SKM-1 treated with dmso at 0.1 percent for 144 hours (cell line): ENCODE measurements around the gene GEMIN8.

ENCODE experiments used
- DNase-seq: peaks from one replicate; lab custom pipeline; 2025; ENCODE audit not compliant: unreplicated experiment; lab: John Stamatoyannopoulos, UW

Gene GEMIN8

DNA sequence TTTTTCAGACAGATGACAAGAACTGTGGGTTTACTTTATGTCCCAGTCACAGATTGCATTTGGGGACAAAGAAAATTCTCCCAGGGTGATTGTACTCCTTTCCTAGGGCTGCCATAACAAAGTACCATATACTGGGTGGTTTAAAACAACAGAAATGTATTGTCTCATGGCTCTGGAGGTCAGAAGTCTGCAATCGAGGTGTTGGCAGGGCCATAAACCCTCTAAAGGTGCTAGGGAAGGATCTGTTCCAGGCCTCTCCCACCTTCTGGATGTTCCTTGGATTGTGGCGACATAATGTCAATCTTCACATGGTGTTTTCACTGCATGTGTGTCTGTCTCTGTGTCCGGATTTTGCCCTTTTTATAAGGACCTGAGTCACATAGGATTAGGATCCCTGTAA is 12.3 kb downstream of the GEMIN8 start:
- DNase-seq = no peak

DNA sequence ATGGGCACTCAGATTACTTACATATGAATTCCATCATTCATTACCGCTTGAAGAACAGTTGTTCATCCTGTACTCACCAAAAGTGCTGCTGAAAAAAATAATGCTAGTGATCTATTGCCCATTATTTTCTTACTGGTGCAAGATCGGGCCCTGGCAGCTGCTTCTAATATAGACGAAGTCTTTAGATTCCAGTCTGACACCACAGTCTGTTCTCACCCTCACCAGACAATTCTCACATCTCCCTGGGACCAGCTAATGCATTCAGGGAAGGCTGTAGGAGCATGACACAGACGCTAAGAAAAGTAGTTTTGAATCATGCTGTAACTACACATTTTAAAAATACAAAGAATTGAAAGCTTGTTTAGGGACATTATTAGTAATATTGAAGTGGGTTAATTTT is 13.8 kb downstream of the GEMIN8 start:
- no peak for DNase-seq

DNA sequence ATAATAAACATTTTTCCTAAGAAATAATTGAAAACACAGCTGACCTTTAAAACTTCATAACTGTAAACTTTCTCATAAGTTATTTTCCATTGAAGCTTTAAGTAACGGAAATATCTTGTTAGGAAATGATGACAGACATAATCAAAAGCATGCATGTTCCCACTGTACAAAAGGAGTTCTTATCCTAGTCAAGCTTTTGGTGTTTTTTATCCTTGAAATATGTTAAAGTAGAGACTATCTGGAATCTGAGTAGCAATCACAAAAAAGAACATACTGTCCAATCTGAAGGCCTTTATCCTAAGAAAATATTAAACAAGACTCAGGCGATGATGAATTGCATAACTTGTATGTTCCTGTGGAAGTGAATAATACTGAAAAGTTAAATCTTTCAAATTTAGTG is 14.4 kb downstream of the GEMIN8 start:
- DNase-seq = no peak

DNA sequence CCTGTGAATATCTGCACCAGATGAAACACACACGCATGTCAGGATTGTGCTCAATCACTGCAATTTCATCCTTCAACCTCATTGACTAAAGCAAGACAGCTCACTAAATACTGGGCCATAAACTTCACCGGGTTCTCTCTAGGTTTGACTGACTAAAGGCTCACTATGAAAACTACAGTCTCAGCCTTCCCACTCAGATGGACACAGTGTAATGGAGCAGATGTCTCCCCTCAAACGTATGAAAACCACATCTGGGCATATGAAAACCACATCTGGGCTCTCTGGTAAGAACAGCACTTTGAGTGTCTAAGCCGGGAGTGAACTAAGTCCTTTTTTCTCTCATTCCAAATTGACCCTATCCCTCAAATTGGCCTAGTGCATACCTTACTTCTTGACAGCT is 15.2 kb downstream of the GEMIN8 start:
- DNase-seq = no peak

DNA sequence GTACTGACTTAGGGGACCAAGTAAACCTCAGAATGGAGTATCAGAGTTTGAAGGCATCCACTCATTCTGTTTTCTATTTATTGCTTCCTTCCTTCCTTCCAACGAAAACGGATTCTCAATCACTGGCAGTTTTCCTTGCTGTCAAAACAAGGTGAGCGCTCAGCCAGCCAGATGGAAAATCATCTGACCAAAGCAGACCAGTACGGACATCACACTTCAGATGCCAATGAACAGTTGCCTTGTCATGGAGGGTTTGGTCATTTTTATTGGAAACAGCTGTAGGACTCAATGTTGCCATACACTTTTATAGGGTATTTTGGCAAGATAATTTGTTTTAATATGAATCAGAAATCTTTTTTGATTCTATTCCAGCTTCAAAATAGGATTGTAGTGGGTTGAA is 16.6 kb downstream of the GEMIN8 start:
- DNase-seq = no peak

DNA sequence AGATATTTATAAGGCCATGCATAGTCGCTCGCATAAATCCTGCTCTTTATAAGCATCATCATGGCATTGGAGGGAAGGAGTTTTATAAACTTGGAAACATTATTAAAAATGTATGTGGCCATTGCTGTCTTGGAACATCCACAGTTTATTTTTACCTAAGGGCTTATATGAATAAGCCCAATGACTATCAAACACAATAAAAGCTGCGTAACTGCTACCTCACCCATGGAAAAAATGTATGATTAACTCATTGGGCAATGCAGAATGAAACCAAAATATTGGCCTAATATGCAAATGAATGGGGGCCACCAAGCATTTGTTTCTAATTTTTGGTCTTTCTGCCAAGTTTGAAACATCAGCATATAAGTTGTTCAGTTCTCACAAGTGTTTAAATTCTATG is 19.1 kb downstream of the GEMIN8 start:
- DNase-seq = no peak

DNA sequence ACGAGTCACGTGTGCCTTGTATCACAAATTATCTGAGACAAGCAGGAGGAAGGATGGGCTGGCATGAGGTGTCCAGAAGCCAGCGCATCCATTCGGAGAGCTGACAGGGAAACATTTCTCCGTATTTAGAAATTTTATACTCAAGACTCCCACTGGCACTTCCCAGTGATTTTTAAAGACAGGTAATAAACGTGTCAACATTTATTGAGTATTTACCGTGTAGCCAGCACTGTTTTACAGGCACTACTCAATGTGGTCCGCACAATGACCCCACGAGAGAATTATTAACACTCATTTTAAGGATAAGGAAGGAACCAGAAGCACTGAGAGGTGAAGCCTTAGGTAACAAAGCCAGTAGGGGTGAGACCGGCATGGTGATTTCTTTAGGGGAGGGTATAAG is 23.2 kb downstream of the GEMIN8 start:
- no peak for DNase-seq

DNA sequence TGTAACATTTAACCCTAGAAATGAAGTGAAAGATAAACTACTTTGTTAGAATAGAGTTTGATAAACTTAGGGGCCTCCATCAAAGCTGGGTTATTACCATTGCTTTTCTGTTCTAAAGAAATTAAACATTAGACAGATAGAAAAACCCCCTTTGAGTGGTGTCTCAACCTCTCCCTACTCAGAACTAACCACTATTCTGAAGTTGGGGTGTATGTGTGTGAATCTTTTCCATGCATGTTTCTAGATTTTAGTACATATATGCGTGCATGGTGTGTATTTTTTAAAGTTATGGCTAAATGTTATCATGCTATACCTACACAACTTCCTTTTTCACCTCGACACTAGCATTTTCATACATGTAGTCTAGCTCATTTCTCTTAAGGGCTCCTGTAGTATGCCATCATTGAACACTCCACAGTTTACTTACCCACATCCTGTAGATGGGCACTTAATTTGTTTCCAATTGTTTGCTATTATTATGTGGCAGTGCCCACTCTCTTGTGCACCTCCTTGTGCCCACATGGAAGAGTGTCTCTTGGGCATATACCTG is 25.7 kb downstream of the GEMIN8 start:
- no peak for DNase-seq

DNA sequence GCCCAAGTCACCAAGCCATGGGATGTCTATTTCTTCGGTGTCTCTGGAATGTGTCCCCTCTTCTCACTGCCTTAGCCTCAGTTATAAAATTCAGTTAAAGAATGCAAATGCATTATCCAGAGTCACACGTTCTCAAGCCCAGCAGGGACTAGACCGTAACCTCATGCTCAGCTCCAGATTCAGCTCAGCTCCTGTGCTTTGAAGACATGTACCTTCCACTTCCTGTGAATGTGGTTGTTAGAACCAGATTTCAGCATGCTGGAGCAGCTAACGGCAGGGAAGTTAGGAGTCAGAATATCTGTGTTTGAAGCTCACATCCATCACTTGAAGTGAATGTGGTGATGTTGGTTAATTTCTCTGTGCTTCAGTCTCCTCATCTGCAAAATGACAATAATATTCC is 26.7 kb downstream of the GEMIN8 start:
- DNase-seq = no peak

DNA sequence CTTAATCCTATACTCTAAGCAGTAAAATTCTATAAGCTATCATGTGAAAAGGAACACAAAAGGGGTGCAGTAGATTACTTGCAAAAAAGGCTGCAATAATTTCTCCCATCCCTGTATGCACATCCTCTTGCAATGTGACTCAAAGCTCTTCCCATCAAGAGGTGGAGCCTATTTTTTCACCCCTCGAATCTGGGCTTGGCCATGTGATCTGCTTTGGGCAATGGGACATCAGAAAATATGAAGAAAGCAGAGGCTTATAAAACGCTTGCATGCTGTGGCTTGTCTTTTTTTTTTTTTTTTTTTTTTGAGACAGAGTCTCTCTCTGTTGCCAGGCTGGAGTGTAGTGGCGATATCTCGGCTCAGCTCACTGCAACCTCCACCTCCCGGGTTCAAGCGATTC is 33.0 kb downstream of the GEMIN8 start:
- DNase-seq = no peak

DNA sequence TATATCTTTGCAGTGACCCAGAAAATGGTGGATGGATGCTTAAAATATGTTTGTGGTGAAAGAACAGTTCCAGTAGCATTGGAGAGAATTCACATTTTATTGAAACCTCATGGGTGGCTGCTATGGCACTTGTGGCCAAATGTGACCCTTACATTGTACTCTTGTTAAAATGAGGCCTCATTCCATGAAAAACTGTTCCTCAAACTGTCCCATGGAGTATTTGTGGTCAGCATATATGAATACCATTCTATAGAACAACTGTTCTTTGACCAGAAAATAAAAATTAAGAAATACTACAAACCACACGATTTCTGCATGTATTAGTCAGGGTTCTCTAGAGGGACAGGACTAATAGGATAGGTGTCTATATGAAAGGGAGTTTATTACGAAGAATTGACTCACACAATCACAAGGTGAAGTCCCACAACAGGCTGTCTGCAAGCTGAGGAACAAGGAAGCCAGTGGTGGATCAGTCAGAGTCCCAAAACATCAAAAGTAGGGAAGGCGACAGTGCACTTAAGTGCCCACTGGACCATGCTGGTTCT is 35.1 kb downstream of the GEMIN8 start:
- no peak for DNase-seq

DNA sequence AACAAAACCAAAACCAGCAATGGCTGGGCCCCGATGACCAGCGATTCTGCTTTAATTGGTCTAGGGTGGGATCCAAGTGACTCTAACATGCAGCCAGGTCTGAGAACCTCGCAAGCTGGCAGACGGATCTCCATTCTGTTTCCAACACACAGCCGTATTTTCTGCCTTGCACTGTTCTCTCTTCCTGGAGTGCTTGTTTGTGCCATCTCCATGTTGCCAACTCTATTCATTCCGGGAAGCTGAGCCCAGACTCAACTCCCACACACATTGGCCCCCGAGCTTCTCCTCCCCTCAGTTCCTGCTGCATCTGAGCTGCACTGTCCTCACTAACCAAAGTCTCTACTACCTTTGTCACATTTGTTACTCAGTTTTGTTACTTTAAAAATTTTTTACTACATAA is 35.6 kb downstream of the GEMIN8 start:
- no peak for DNase-seq

DNA sequence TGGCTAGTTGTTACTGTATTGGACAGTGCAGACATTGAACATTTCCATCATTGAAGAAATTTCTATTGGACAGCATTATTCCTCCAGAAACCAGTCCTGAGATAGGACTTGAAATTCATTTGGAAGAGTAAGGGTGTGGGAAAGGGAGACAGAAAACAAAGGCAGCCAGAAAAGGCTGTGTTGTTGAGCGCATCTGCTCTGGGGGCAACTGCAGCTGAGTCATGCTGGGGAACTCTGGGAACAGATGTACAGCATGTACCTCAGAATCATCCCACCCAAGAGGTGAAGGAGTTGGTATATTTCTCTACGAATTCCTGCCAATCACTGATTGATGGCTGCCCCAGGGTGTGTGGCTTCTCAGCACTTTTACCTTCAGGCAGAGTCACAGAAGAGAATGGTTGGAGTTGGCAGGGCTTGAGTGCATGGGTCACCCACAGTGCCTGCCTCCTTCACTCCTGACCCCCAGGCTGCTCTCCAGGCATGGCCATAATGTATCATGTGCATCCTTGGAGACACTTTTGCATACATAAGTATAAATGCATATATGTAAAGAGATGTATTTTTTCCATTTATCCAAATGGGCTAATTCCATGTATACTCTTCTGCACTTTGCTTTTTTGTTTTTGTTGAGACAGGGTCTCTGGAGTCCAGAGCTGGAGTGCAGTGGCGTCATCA is 39.4 kb downstream of the GEMIN8 start:
- no peak for DNase-seq

DNA sequence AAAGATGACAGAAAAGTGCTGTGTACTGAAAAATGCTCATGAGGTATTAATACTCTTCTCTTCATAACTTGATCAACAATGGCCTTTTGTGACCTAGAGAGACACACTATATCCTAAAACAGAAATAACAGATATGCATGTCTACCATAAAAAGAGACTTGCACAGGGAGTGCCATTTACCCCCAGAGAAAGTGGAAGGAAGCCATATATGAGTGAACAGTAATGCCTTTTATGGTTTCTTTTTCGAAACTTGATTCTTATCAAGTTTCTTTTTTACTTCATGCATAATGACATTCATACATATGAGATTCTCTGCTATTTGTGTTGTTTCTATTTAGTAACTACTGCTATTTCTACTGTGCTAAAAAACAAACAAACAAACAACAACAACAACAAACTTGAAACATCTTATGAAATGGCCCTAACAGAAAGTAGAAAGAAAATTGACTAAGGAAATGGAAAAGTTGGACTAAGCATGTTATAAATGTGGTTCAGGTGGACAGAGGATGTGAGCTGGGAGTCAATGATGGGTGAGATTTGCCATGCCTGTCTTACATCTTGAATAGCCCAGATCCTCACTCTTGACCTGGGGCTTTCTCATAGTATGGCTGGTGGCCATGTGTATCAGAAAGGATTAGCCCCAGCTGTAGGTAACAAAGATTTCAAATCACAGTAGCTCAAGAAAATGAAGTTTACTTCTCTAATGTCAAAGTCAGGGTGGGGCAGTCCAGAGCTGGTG is 43.8 kb downstream of the GEMIN8 start:
- no peak for DNase-seq

DNA sequence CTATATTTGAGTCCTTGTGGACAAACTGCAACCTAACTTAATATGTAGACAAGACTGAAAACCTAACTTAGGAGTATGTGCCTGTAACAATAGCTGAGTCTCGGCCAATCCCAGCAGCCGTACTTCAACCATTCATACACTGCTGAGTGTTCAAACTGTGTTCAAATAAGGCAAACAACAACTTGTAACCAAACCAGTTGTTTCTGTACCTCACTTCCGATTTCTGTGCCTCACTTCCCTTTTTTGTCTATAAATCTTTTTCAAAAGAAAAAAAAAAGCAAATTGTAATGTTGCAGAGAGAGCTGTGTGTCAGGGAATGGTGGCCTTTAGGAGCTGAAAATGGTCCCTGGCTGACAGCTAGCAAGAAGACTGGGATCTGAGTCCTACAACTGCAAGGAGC is 46.0 kb downstream of the GEMIN8 start:
- DNase-seq = no peak

DNA sequence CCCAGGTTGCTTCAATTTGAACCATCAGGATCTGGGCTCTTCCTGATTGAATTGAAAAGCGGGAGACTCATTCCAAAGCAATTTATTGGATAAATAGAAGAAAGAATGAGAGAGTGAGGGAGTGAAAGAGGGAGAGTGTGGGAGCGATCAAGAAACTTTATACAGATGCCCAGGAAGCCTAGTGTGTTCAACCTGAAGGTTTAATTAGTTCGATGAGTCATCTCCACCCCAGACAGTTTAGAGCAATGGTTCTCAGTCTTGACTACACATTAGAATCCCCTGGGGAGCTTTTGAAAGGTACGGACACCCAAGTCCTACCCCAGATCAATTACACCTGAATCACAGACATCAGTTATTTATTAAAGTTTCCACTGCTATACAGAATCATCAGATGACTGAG is 61.5 kb downstream of the GEMIN8 start:
- DNase-seq = no peak

DNA sequence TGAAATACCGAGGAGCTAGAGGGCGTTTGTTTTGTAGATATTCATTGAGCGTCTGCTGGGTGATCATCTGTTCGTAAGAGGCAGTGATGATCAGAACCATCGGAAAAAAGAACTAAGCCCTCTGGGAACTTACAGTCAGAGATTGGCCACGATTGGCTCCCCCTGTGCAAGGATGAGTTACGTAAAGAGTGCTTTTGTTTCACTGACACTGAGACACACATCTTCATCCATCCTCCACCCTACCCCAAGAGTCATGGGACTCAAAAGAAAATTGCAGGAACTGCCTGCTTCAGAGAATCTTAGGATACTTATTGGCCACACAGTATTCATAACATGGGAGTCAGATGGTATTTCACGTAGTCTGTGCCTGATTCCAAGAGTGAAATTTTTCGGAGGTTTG is 62.1 kb downstream of the GEMIN8 start:
- no peak for DNase-seq

DNA sequence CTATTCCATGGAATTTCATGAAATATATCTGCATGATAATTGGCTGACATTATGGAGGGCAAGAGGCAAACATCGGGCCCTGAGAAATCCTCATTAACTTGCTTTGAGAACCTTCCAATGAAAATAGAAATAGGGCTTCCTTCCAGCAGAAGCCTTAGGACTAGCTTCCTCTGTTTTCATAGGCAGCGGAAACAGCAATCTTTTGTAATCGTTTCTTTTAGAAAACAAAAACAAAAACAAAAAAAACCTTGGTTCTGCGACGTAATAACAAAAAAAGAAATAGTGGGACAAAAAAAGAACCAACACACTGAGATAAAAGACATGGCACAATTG is 62.9 kb downstream of the GEMIN8 start:
- DNase-seq = no peak

DNA sequence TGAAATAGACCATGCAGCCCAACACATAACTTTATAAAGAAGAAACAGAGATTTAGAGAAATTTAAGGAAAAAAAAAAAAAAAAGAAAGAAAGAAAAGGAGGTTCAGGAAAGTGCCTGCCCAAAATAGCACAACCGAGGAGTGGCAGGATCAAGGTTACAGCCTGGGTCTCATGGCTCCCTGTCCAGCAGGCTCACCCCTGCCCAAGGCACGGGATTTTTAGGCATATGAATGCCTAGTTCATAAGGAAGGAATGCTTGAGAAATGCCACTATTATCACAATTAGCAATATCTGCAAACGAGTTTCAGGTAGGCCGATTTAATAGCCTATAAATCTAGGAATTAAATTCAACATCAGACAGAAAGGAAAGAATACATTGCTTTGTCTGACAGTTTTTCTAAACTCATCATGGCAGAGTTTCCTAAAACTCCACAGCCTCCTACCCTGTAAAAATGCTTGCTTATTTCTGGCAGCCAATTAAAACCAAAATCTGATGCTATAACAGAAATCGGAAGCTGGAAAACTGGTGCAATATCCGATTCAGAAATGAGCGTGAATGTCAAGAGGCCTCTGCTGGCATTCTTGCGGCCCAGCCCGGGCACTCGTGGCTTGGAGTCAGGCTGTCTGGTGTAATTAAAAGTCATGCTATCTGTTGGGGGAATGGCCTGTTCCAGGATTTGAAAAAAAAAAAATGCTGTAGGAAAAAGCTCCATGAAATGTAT is 63.5 kb downstream of the GEMIN8 start:
- DNase-seq = no peak

DNA sequence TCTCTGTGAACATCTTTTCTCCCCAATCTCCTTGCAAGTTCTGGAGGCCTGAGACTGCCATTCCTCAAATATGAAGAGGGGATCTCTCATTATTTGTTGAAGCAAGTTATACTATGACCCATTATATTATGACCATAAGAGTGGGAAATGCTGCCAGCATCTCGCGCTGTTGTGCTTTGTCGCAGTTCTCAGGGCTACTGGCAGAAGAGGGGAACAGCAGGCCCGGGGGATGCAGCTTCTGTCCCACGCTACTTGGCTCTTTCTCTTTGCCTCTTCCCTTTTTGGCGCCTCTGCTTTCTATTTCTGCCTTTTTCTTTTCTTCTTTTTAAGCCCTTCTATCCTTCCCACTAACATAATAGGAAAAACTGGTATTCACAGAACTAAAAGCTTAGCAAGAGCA is 64.2 kb downstream of the GEMIN8 start:
- DNase-seq = no peak

DNA sequence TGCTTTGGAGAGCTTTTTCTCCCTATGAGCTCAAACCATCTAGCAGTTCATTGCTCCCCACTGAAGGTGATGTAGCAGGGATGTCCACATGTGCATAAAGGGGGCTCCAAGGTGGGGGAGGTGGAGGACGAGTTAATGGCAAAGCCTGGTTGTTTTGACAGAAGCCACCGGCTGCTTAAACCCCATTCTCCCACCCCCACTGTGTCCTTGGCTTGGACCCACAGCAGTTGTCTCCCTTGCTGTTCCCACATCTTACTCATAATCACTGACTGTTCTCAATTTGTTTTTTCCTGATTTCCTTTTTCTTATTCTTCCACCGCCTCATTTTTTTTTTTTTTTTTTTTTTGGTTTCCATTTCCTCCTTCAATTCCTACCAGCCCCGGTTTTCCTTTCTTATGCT is 72.7 kb downstream of the GEMIN8 start:
- no peak for DNase-seq
